ELR (cell line): ENCODE data around the gene SPNS1.
"Not testable (repeated sequence)": the region's sequence is repeated elsewhere in the genome, so short reads cannot be mapped to it uniquely, and the experiment has no call there.

Source experiments
- DNase-seq: peaks from one replicate; pipeline ENCODE4 v3.0.0-alpha.2; 2015; ENCODE audit warnings: low read depth

Gene SPNS1

GRCh38 chr16:28958836-28959235 is 15.7 kb upstream of the SPNS1 start:
- DNase-seq, result no peak

- no peak for DNase-seq
Observed at GRCh38 chr16:28964072-28964471, 10.5 kb upstream of the SPNS1 start.

- DNase-seq, result no peak
Observed at GRCh38 chr16:28964496-28964895, 10.1 kb upstream of the SPNS1 start.

- DNase-seq, result no peak
Observed at GRCh38 chr16:28967156-28967555, 7.4 kb upstream of the SPNS1 start.

GRCh38 chr16:28969696-28970095 is 4.9 kb upstream of the SPNS1 start:
- not testable (repeated sequence) for DNase-seq

GRCh38 chr16:28974007-28974436 is 556 bp upstream of the SPNS1 start:
- DNase-seq, result peak; percentile 86

- DNase-seq, result peak; percentile 32
Observed at GRCh38 chr16:28975158-28975599, 601 bp downstream of the SPNS1 start.

- DNase-seq, result no peak
Observed at GRCh38 chr16:28977703-28978662, 3.4 kb downstream of the SPNS1 start.

GRCh38 chr16:28980330-28980729 is 5.8 kb downstream of the SPNS1 start:
- DNase-seq, result not testable (repeated sequence)

GRCh38 chr16:28980929-28981328 is 6.4 kb downstream of the SPNS1 start:
- no peak for DNase-seq

- DNase-seq, result peak; percentile 26
Observed at GRCh38 chr16:28981517-28981916, 6.9 kb downstream of the SPNS1 start.

GRCh38 chr16:28982418-28982817 is 7.8 kb downstream of the SPNS1 start:
- DNase-seq, result no peak

- no peak for DNase-seq
Observed at GRCh38 chr16:28982949-28983348, 8.4 kb downstream of the SPNS1 start.

GRCh38 chr16:28983644-28984043 is 9.1 kb downstream of the SPNS1 start:
- DNase-seq, result no peak

GRCh38 chr16:28984091-28984490 is 9.5 kb downstream of the SPNS1 start:
- no peak for DNase-seq

GRCh38 chr16:28984619-28985135 is 10.1 kb downstream of the SPNS1 start, which contains the start of gene LAT:
Gene LAT, plus strand, starts transcription at chr16:28985052. Its CDS starts 366 bp downstream, at chr16:28985418.
- DNase-seq, result peak; percentile 17

- no peak for DNase-seq
Observed at GRCh38 chr16:28985211-28986041, 10.8 kb downstream of the SPNS1 start.

- DNase-seq, result no peak
Observed at GRCh38 chr16:28986046-28986445, 11.5 kb downstream of the SPNS1 start.

GRCh38 chr16:28986492-28986891 is 11.9 kb downstream of the SPNS1 start:
- DNase-seq, result no peak

GRCh38 chr16:28987170-28987853 is 12.7 kb downstream of the SPNS1 start:
- DNase-seq, result no peak

GRCh38 chr16:28989363-28989762 is 14.8 kb downstream of the SPNS1 start:
- DNase-seq, result no peak
